SK-N-SH treated with all-trans-retinoic acid at 6 μM for 48 hours (cell line): ENCODE data around the gene ELAC2.

ENCODE experiments used
- ATAC-seq: fragments of 200-7000 bp; cut with Tn5 transposase; 3 replicates; pipeline ENCODE4 v1.9.1; 2020; ENCODE audit warnings: mild to moderate bottlenecking, moderate library complexity
- ARNTL ChIP-seq: fragments of 450-650 bp; formaldehyde crosslinking; IDR thresholded peaks from 2 replicates; pipeline ENCODE4 v1.5.0; 2020; ENCODE audit warnings: low read depth, mild to moderate bottlenecking, moderate library complexity, borderline replicate concordance
- BACH2 ChIP-seq: fragments of 250-450 bp; sonication (Bioruptor Pico); IDR thresholded peaks from 2 replicates; pipeline ENCODE4 v1.9.0; 2021; ENCODE audit warnings: mild to moderate bottlenecking, borderline replicate concordance
- CREB5 ChIP-seq: fragments of 250-450 bp; sonication (Bioruptor Pico); IDR thresholded peaks from 2 replicates; pipeline ENCODE4 v1.5.1; 2020; ENCODE audit warnings: low read depth, mild to moderate bottlenecking, moderate library complexity
- CSDC2 ChIP-seq: fragments of 250-450 bp; sonication (Bioruptor Pico); IDR thresholded peaks from 2 replicates; pipeline ENCODE4 v1.5.0; 2020; ENCODE audit warnings: mild to moderate bottlenecking, moderate library complexity
- ESRRG ChIP-seq: fragments of 250-450 bp; sonication (Bioruptor Pico); IDR thresholded peaks from 2 replicates; pipeline ENCODE4 v1.6.1; 2021; ENCODE audit warnings: mild to moderate bottlenecking
- GLIS3 ChIP-seq: fragments of 250-450 bp; sonication (Bioruptor Pico); IDR thresholded peaks from 2 replicates; pipeline ENCODE4 v1.5.0; 2020; ENCODE audit warnings: mild to moderate bottlenecking, moderate library complexity
- ISL1 ChIP-seq: fragments of 250-450 bp; sonication (Bioruptor Pico); IDR thresholded peaks from 2 replicates; pipeline ENCODE4 v2.1.2; 2022; ENCODE audit warnings: mild to moderate bottlenecking, moderate library complexity
- OSR1 ChIP-seq: fragments of 250-450 bp; sonication (Bioruptor Pico); IDR thresholded peaks from 2 replicates; pipeline ENCODE4 v1.8.0; 2022; ENCODE audit warnings: moderate library complexity, mild to moderate bottlenecking, inconsistent platforms
- PATZ1 ChIP-seq: fragments of 250-450 bp; sonication (Bioruptor Pico); IDR thresholded peaks from 2 replicates; pipeline ENCODE4 v1.8.0; 2020; ENCODE audit warnings: mild to moderate bottlenecking, moderate library complexity, borderline replicate concordance
- POU6F1 ChIP-seq: fragments of 250-450 bp; sonication (Bioruptor Pico); IDR thresholded peaks from 2 replicates; pipeline ENCODE4 v1.8.0; 2021; ENCODE audit warnings: low read depth, mild to moderate bottlenecking, moderate library complexity, borderline replicate concordance
- RARB ChIP-seq: fragments of 250-450 bp; sonication (Bioruptor Pico); IDR thresholded peaks from 2 replicates; pipeline ENCODE4 v1.8.0; 2021; ENCODE audit warnings: mild to moderate bottlenecking, moderate library complexity
- SNAI2 ChIP-seq: fragments of 250-450 bp; sonication (Bioruptor Pico); IDR thresholded peaks from 2 replicates; pipeline ENCODE4 v1.5.0; 2020; ENCODE audit warnings: mild to moderate bottlenecking, moderate library complexity
- TOX ChIP-seq: fragments of 250-450 bp; sonication (Bioruptor Pico); IDR thresholded peaks from 2 replicates; pipeline ENCODE4 v1.8.0; 2021; ENCODE audit warnings: mild to moderate bottlenecking, moderate library complexity, borderline replicate concordance
- TSHZ2 ChIP-seq: fragments of 250-450 bp; sonication (Bioruptor Pico); IDR thresholded peaks from 2 replicates; pipeline ENCODE4 v1.5.0; 2020; ENCODE audit warnings: mild to moderate bottlenecking, moderate library complexity
- ZC3H10 ChIP-seq: fragments of 250-450 bp; sonication (Bioruptor Pico); IDR thresholded peaks from 2 replicates; pipeline ENCODE4 v1.5.1; 2021; ENCODE audit warnings: mild to moderate bottlenecking, moderate library complexity
- ZFP3 ChIP-seq: fragments of 250-450 bp; sonication (Bioruptor Pico); IDR thresholded peaks from 2 replicates; pipeline ENCODE4 v1.5.0; 2020; ENCODE audit warnings: mild to moderate bottlenecking, moderate library complexity
- ZNF565 ChIP-seq: fragments of 450-650 bp; formaldehyde crosslinking; conservative IDR thresholded peaks from 2 replicates; pipeline ENCODE4 v1.5.0; 2020; ENCODE audit warnings: low read depth, mild to moderate bottlenecking, moderate library complexity
- ZNF70 ChIP-seq: fragments of 450-650 bp; formaldehyde crosslinking; IDR thresholded peaks from 2 replicates; pipeline ENCODE4 v1.5.0; 2020; ENCODE audit warnings: mild to moderate bottlenecking, moderate library complexity
- ZNF8 ChIP-seq: fragments of 450-650 bp; formaldehyde crosslinking; IDR thresholded peaks from 2 replicates; pipeline ENCODE4 v1.5.0; 2020; ENCODE audit warnings: mild to moderate bottlenecking, moderate library complexity
- TF ChIP-seq, protein P1 (sequence below): fragments of 250-450 bp; sonication (Bioruptor Pico); IDR thresholded peaks from 2 replicates; pipeline ENCODE4 v1.5.1; 2021; ENCODE audit warnings: mild to moderate bottlenecking, moderate library complexity

ELAC2 gene, protein sequence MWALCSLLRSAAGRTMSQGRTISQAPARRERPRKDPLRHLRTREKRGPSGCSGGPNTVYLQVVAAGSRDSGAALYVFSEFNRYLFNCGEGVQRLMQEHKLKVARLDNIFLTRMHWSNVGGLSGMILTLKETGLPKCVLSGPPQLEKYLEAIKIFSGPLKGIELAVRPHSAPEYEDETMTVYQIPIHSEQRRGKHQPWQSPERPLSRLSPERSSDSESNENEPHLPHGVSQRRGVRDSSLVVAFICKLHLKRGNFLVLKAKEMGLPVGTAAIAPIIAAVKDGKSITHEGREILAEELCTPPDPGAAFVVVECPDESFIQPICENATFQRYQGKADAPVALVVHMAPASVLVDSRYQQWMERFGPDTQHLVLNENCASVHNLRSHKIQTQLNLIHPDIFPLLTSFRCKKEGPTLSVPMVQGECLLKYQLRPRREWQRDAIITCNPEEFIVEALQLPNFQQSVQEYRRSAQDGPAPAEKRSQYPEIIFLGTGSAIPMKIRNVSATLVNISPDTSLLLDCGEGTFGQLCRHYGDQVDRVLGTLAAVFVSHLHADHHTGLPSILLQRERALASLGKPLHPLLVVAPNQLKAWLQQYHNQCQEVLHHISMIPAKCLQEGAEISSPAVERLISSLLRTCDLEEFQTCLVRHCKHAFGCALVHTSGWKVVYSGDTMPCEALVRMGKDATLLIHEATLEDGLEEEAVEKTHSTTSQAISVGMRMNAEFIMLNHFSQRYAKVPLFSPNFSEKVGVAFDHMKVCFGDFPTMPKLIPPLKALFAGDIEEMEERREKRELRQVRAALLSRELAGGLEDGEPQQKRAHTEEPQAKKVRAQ

DNA sequence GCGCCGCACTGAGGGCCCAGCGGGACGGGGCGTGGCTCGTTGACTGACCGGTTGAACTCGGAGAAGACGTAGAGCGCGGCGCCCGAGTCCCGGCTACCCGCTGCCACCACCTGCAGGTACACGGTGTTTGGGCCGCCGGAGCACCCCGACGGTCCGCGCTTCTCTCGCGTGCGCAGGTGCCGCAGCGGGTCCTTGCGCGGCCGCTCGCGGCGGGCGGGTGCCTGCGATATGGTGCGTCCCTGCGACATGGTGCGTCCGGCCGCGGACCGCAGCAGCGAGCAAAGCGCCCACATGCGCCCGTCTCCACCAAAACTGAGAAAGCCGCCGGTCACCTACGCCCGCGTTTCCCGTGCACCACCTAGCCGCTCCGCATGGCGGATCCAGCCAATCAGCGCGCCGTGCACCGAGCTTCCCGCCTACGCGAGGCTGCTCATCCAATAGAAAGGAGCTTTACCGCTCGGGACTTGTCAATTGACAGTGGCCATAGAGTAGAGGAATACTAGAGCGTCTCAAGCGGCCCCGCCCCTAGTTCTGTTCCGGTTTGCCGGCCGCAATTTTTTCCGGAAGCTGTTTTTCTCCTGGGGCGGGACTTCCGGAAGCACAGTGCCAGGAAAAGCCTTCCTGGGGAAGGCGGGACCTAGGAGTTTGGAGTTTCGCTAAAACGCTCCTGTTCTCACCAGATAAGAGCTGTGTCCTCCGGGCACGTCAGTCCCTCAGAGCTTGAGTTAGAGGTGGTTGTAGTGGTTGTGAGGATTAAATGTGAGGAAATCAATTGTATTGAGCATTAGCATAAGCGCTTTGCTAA lies at the start of gene ELAC2:
TSS of gene ELAC2 (minus strand) at position 373 of the 805 bp plus-strand sequence. CDS start at position 293, 80 bp downstream.
- TF ChIP-seq SNAI2 (CRISPR knock-in tag) (no peak), GLIS3 (no peak), POU6F1 (CRISPR knock-in tag) (no peak), ZFP3 (CRISPR knock-in tag) (no peak), ZNF8 (CRISPR knock-in tag) (no peak)

DNA sequence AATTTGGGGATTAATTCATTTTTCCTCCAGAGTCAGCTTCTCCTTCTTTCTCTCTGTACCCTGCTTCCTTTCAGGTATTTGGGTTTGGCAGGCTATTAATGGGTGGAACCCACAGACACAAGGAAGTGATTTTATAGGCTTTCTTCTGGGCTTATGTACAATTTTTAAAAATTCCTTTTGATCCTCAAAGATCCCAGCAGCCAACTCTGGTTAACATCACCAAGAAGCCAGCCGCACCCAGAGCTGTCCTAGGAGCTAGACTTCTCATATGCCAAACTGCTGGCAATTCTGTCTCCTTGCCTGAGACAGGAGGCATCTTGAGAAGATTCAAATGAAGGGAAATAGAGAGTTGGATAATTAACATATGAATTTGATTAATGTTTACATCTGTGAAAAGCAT lies 47.2 kb upstream of the ELAC2 start:
- ATAC-seq: no peak
- TF ChIP-seq OSR1: no peak
- no peak for TF ChIP-seq CREB5 (CRISPR knock-in tag)
- no peak for TF ChIP-seq CSDC2 (CRISPR knock-in tag)
- no peak for TF ChIP-seq RARB
- TF ChIP-seq PATZ1 (CRISPR knock-in tag): no peak
- TF ChIP-seq ZNF70 (CRISPR knock-in tag): no peak
- no peak for TF ChIP-seq BACH2
- TF ChIP-seq ZNF565 (CRISPR knock-in tag): no peak
- TF ChIP-seq, protein P1, sequence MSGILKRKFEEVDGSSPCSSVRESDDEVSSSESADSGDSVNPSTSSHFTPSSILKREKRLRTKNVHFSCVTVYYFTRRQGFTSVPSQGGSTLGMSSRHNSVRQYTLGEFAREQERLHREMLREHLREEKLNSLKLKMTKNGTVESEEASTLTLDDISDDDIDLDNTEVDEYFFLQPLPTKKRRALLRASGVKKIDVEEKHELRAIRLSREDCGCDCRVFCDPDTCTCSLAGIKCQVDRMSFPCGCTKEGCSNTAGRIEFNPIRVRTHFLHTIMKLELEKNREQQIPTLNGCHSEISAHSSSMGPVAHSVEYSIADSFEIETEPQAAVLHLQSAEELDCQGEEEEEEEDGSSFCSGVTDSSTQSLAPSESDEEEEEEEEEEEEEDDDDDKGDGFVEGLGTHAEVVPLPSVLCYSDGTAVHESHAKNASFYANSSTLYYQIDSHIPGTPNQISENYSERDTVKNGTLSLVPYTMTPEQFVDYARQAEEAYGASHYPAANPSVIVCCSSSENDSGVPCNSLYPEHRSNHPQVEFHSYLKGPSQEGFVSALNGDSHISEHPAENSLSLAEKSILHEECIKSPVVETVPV (CRISPR knock-in tag): no peak
- no peak for TF ChIP-seq POU6F1 (CRISPR knock-in tag)
- no peak for TF ChIP-seq ZNF8 (CRISPR knock-in tag)
- no peak for TF ChIP-seq ISL1
- no peak for TF ChIP-seq TOX (CRISPR knock-in tag)
- TF ChIP-seq ZC3H10: no peak
- no peak for TF ChIP-seq ESRRG (CRISPR knock-in tag)
- TF ChIP-seq ARNTL (CRISPR knock-in tag): no peak

More for the DNA sequence above, at the start of gene ELAC2:
- peak; percentile 100 for ATAC-seq

DNA sequence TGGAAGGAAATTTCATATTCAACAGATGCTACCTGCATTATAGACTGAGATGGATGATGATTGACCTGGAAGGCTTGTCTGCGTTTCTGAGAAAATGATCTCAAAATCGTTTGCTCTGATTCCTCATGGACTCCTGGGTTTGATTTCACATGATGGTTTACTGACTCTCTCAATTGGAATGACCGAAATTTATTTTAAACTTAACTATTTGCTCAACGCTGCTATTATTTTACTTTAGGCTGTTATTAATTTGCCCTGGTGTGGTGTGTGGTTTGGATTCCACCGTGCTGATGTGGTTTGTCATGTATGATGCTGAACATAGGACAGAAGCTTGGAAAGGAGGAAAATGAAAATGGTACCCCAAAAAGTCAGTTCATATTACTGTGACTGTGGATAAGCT lies 37.3 kb upstream of the ELAC2 start:
- ATAC-seq: no peak
- no peak for TF ChIP-seq TSHZ2
